Cardiac ventricle fibroblast (primary cell): ENCODE data around the gene PAK5. TPM values are rescaled to one million over a fixed set of nuclear protein-coding genes. Genes with fewer than 3 reads are reported as not detected.

ENCODE experiments used
- total RNA-seq: library from RNA; depleted of rRNA; stranded (reverse); fragments of >200 nt; gene quantifications from 2 replicates; pipeline ENCODE4 v1.2.3, GENCODE V29; 2015

PAK5 gene
- total RNA-seq = not detected in 2 replicates

GRCh38 chr20:9838378-9839295 is at the start of gene PAK5:
Gene PAK5 (minus strand): TSS chr20:9839076. CDS start chr20:9644328, 194,748 bp downstream.

DNA sequence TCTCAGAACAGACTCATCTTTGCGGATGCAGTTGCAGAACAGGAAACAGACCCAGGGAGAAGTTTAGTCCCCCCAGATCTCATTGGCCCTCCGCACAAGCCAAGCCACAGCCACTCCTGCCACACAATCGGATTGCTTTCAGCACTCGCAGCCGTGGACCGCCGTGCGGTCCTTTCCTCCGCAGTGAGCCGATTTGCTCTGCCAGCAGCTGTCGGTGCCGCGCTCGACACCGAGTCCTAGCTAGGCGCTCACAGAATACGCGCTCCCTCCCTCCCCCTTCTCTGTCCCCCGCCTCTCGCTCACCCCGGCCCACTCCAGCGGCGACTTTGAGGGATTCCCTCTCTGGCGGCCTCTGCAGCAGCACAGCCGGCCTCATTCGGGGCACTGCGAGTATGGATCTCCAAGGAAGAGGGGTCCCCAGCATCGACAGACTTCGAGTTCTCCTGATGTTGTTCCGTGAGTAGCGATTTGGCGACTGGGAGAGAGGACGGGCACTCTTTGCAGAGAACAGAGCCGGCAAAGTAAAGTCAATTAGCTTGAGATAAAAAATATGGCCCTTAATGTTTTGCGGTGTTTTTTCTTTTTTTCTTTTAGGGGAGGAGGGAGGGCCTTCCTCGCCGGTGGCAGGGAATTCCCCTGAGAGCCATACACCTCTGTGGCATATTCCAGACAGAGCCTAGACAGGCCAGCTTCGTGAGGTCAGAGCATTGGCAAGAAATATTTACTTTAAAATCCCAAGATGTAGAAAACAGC is 324.2 kb downstream of the PAK5 start, which contains the start of gene LAMP5:
Gene LAMP5 (plus strand): TSS at position 130 of the 753 bp plus-strand sequence. CDS start 263 bp downstream, at position 393.

Other genes starting within 250 kb of the PAK5 start
- 0.37 and 0.68 TPM in 2 replicates for gene ANKEF1, start 195.9 kb upstream of the PAK5 start, total RNA-seq